Measurements from ENCODE around the gene SHISA9.

Gene SHISA9

DNA sequence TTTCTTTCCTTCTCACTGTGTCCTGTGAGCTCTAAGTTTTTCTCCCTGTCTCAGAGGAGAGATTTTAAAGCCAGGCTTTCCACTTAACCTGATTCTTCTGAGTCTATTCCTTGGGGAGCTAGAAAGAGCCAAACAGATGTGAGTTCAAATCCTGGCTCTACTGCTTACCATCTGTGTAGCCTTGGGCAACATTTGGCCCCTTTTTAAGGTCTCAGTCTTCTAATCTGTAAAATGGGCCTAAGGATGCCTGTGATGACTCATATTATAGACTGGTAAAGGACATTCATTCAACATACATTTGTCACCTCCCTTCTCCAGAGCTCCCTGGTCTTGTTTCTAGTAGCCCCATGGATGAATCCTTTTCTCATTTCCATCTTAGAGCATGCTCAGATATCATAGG, 304.0 kb downstream of the SHISA9 start:
- no peak for TF ChIP-seq MYC (IDR thresholded peaks at IDR 0.05; ENCODE audit: low read depth, low read length)
- TF ChIP-seq, protein P1, sequence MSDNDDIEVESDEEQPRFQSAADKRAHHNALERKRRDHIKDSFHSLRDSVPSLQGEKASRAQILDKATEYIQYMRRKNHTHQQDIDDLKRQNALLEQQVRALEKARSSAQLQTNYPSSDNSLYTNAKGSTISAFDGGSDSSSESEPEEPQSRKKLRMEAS (IDR thresholded peaks at IDR 0.05; ENCODE audit: low read depth, low read length) = no peak
- H3K4me3 ChIP-seq (ENCODE audit: low read depth, low read length) = no peak overlapping the region
- DNase-seq (ENCODE audit: low read depth) = no peak

DNA sequence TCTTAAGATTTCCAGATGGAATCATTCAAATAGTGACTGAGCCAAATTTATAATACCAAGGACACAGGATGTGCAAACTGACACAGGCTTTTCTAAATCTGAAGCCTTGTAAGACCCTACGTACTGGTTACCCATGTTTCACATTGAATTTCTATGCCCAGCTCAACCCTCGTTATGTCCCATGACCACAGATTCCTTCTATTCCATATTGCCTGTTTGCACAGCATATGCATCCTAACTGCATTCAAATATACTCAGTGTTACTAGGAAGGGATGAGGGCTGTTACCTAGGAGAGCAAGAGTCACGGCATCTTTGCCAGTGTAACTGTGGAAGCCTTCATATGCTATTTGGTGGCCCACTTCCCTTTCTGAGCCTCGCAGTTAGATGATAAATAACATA, 305.2 kb downstream of the SHISA9 start:
- no peak for TF ChIP-seq POLR2A (IDR thresholded peaks at IDR 0.05; ENCODE audit: extremely low read depth, insufficient read length)
- no peak overlapping the region for H3K4me3 ChIP-seq (ENCODE audit: low read depth, low read length)
- DNase-seq (ENCODE audit: low read depth) = no peak

DNA sequence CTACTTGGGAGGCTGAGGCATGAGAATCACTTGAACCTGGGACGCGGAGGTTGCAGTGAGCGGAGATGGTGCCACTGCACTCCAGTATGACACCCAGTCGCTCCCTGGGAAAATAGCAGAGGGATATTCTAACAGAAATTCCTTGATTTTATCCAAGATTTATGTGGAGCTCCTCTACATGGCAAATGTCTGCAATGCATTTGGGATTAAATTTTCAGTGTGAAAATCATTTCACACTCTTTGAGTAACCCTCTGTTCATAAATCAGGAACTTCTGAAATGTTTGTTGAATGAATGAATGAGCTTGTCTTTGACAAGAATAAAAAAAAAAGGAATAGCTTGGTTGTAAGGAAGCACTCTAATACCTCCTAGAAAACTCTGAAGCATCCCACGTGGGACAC, 305.8 kb downstream of the SHISA9 start:
- no peak for DNase-seq (ENCODE audit: low read depth)
- TF ChIP-seq, protein P1 (IDR thresholded peaks at IDR 0.05; ENCODE audit: low read depth, low read length) = no peak
- TF ChIP-seq MYC (IDR thresholded peaks at IDR 0.05; ENCODE audit: low read depth, low read length) (no peak), POLR2A (IDR thresholded peaks at IDR 0.05; ENCODE audit: extremely low read depth, insufficient read length) (no peak)
- TF ChIP-seq, protein P2, sequence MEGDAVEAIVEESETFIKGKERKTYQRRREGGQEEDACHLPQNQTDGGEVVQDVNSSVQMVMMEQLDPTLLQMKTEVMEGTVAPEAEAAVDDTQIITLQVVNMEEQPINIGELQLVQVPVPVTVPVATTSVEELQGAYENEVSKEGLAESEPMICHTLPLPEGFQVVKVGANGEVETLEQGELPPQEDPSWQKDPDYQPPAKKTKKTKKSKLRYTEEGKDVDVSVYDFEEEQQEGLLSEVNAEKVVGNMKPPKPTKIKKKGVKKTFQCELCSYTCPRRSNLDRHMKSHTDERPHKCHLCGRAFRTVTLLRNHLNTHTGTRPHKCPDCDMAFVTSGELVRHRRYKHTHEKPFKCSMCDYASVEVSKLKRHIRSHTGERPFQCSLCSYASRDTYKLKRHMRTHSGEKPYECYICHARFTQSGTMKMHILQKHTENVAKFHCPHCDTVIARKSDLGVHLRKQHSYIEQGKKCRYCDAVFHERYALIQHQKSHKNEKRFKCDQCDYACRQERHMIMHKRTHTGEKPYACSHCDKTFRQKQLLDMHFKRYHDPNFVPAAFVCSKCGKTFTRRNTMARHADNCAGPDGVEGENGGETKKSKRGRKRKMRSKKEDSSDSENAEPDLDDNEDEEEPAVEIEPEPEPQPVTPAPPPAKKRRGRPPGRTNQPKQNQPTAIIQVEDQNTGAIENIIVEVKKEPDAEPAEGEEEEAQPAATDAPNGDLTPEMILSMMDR (IDR thresholded peaks at IDR 0.05; ENCODE audit: low read depth, low read length) = no peak
- no peak overlapping the region for H3K4me3 ChIP-seq (ENCODE audit: low read depth, low read length)

DNA sequence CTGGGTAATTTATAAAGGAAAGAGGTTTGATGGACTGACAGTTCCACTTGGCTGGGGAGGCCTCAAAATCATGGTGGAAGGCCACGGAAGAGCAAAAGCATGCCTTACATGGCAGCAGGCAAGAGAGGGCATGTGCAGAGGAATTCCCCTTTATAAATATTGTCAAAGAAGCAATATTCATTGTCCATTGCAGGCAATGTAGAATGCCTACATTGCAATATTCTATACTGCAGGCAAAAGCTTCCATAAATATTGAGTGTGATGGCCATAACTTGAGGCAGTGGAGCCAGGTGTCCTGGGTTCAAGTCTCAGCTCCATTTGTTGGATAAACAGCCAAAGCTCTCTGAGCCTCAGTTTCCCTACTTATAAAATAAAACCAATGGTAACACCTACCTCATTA, 322.3 kb downstream of the SHISA9 start:
- TF ChIP-seq POLR2A (IDR thresholded peaks at IDR 0.05; ENCODE audit: extremely low read depth, insufficient read length) = no peak
- TF ChIP-seq, protein P2 (IDR thresholded peaks at IDR 0.05; ENCODE audit: low read depth, low read length) = no peak
- TF ChIP-seq MYC (IDR thresholded peaks at IDR 0.05; ENCODE audit: low read depth, low read length) = no peak
- TF ChIP-seq, protein P1 (IDR thresholded peaks at IDR 0.05; ENCODE audit: low read depth, low read length) = no peak

DNA sequence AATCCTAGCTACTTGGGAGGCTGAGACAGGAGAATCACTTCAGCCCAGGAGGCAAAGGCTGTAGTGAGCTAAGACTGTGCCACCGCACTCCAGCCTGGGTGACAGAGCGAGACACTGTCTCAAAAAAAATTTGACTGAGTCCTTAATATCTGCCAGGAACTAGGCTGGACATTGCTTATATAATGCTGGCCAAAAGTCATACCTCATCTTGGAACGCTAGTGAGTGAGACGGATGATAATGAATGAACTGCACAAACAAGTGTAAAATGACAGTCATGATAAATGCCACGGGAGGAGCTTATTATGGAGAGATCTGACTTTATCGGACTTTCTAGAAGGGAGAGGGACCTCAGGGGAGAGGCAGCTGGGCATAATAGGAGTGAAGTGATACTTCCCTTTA, 327.6 kb downstream of the SHISA9 start:
- TF ChIP-seq MYC (IDR thresholded peaks at IDR 0.05; ENCODE audit: low read depth, low read length) = no peak
- TF ChIP-seq, protein P1 (IDR thresholded peaks at IDR 0.05; ENCODE audit: low read depth, low read length) = no peak
- TF ChIP-seq, protein P2 (IDR thresholded peaks at IDR 0.05; ENCODE audit: low read depth, low read length) = no peak
- TF ChIP-seq POLR2A (IDR thresholded peaks at IDR 0.05; ENCODE audit: extremely low read depth, insufficient read length) = no peak
- no peak overlapping the region for H3K4me3 ChIP-seq (ENCODE audit: low read depth, low read length)
- DNase-seq (ENCODE audit: low read depth) = no peak

More for the DNA sequence above, 322.3 kb downstream of the SHISA9 start:
- H3K4me3 ChIP-seq (ENCODE audit: low read depth, low read length) = no peak overlapping the region
- no peak for DNase-seq (ENCODE audit: low read depth)

DNA sequence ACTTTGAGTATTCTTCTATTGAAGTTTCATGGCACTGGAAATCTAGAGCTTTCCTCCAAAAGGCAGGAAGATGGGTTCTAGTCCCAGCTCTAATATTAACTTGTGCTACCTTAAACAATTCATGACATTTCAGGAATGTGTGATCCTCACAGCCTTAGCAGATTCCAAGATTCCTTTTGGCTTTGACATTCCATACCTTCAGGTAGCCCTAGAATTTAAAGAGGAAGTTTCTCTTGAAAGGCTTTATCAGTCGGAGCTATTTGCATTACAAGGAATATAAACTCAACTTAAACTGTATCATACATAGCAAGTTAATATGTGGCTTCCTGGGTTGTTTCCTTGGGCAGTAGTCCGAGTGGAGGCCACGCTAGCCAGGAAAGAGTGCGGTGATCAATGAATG, 330.0 kb downstream of the SHISA9 start:
- TF ChIP-seq, protein P1 (IDR thresholded peaks at IDR 0.05; ENCODE audit: low read depth, low read length) = no peak
- TF ChIP-seq POLR2A (IDR thresholded peaks at IDR 0.05; ENCODE audit: extremely low read depth, insufficient read length) (no peak), MYC (IDR thresholded peaks at IDR 0.05; ENCODE audit: low read depth, low read length) (no peak)
- TF ChIP-seq, protein P2 (IDR thresholded peaks at IDR 0.05; ENCODE audit: low read depth, low read length) = no peak
- no peak for DNase-seq (ENCODE audit: low read depth)
- H3K4me3 ChIP-seq (ENCODE audit: low read depth, low read length) = no peak overlapping the region

DNA sequence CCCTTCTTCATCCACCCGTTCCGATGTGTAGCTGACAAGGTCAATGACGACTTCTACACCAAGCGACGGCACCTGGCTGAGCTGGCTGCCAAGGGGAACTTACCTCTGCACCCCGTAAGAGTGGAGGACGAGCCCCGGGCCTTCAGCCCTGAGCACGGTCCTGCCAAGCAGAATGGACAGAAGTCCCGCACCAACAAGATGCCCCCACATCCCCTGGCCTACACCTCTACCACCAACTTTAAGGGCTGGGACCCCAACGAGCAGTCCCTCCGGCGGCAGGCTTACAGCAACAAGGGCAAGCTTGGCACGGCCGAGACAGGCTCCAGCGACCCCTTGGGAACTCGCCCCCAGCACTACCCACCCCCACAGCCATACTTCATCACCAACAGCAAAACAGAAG, 333.6 kb downstream of the SHISA9 start:
- TF ChIP-seq, protein P2 (IDR thresholded peaks at IDR 0.05; ENCODE audit: low read depth, low read length) = no peak
- TF ChIP-seq, protein P1 (IDR thresholded peaks at IDR 0.05; ENCODE audit: low read depth, low read length) = no peak
- no peak for TF ChIP-seq MYC (IDR thresholded peaks at IDR 0.05; ENCODE audit: low read depth, low read length)
- TF ChIP-seq POLR2A (IDR thresholded peaks at IDR 0.05; ENCODE audit: extremely low read depth, insufficient read length) = no peak
- H3K4me3 ChIP-seq (ENCODE audit: low read depth, low read length) = no peak overlapping the region
- no peak for DNase-seq (ENCODE audit: low read depth)

Data from NB4 (cell line).